GM12878 (cell line): ENCODE measurements around the gene MAP2K2. TPM values are rescaled to one million over a fixed set of nuclear protein-coding genes. Genes with fewer than 3 reads are reported as not detected.

Experiments
- ATAC-seq: fragments of 200-7000 bp; cut with Tn5 transposase; 3 replicates; pipeline ENCODE4 v1.9.1; 2020; ENCODE audit warnings: mild to moderate bottlenecking, moderate library complexity
- BruUV-seq: library from RNA; stranded (reverse); fragments of 400-500 nt; replicated peaks from 2 replicates; lab custom pipeline; 2021; lab: Mats Ljungman, UMichigan
- CTCF ChIA-PET: fragments of 300-600 bp; sonication (Branson Sonifier 250); formaldehyde crosslinking; extraction: SDS; loops from one replicate; lab custom pipeline; 2021; ENCODE audit warnings: inconsistent platforms; lab: Yijun Ruan, JAX
- POLR2A ChIA-PET: fragments of 350-600 bp; formaldehyde crosslinking; extraction: SDS; loops from one replicate; lab custom pipeline; 2021; ENCODE audit warnings: inconsistent platforms; lab: Charles Lee
- RAD21 ChIA-PET: fragments of 300-600 bp; sonication (Branson Sonifier 250); formaldehyde crosslinking; loops from one replicate; lab custom pipeline; 2023; ENCODE audit warnings: antibody characterized with exemption; ENCODE audit not compliant: unreplicated experiment; lab: Charles Lee
- SMC1A ChIA-PET: fragments of 300-600 bp; sonication (Branson Sonifier 250); formaldehyde crosslinking; loops from one replicate; lab custom pipeline; 2023; ENCODE audit not compliant: unreplicated experiment, uncharacterized antibody; lab: Charles Lee
- DNase-seq: peaks from one replicate; pipeline ENCODE4 v3.0.0-alpha.2; 2011; ENCODE audit warnings: low read depth, low spot score
- FAIRE-seq: peaks from 3 replicates; lab custom pipeline; 2011; peaks lifted over from hg19 to GRCh38; lab: Jason Lieb, UNC
- H2AFZ ChIP-seq: 2 replicates; pipeline ENCODE4 v1.6.0; 2011; ENCODE audit warnings: low read depth, low read length, control low read depth; ENCODE audit not compliant: control insufficient read depth
- H3K27ac ChIP-seq: 2 replicates; pipeline ENCODE4 v1.5.1; 2011; ENCODE audit warnings: control low read depth; ENCODE audit not compliant: control insufficient read depth, insufficient read depth
- H3K27me3 ChIP-seq, 2 experiments: replicated peaks in 1 of 2; 2 replicates each; pipeline versions ENCODE4 v1.6.0 to v1.6.1; 2011; ENCODE audit warnings: low read length in 1 of 2; ENCODE audit not compliant: control insufficient read depth in 2 of 2, insufficient read depth in 2 of 2
- H3K36me3 ChIP-seq, 2 experiments: 2 replicates each; pipeline ENCODE4 v1.5.1; 2011; ENCODE audit warnings: low read length in 1 of 2; ENCODE audit not compliant: control insufficient read depth in 2 of 2, insufficient read depth in 2 of 2
- H3K4me1 ChIP-seq: 2 replicates; pipeline ENCODE4 v1.6.1; 2011; ENCODE audit warnings: mild to moderate bottlenecking, low read length, moderate library complexity, mixed read lengths; ENCODE audit not compliant: control insufficient read depth, insufficient read depth
- H3K4me2 ChIP-seq: 2 replicates; pipeline ENCODE4 v1.6.0; 2011; ENCODE audit warnings: control low read depth; ENCODE audit not compliant: control insufficient read depth, insufficient read depth
- H3K4me3 ChIP-seq: fragments of 200-600 bp; sonication (generic); 2 replicates; pipeline ENCODE4 v1.5.1; 2016
- H3K79me2 ChIP-seq: 2 replicates; pipeline ENCODE4 v1.6.0; 2011; ENCODE audit warnings: low read length; ENCODE audit not compliant: control insufficient read depth, insufficient read depth
- H3K9ac ChIP-seq: 2 replicates; pipeline ENCODE4 v1.8.0; 2011; ENCODE audit warnings: low read length, control low read depth, mixed read lengths; ENCODE audit not compliant: control insufficient read depth, insufficient read depth
- H3K9me3 ChIP-seq: replicated peaks from 3 replicates; pipeline ENCODE4 v1.5.1; 2011; ENCODE audit warnings: mild to moderate bottlenecking, low read length; ENCODE audit not compliant: control insufficient read depth, insufficient read depth
- H4K20me1 ChIP-seq: 2 replicates; pipeline ENCODE4 v1.6.0; 2011; ENCODE audit not compliant: control insufficient read depth, insufficient read depth
- BACH1 ChIP-seq: fragments of 450-650 bp; IDR thresholded peaks from 2 replicates; pipeline ENCODE4 v1.6.1; 2017; ENCODE audit warnings: mild to moderate bottlenecking, borderline replicate concordance
- CHD2 ChIP-seq: IDR thresholded peaks from 2 replicates; pipeline ENCODE4 v1.6.1; 2011; ENCODE audit warnings: low read depth, low read length, improper control_type of control experiment, borderline replicate concordance
- DPF2 ChIP-seq: fragments of 450-650 bp; IDR thresholded peaks from 2 replicates; pipeline ENCODE4 v1.6.1; 2017; ENCODE audit warnings: mild to moderate bottlenecking
- ESRRA ChIP-seq: IDR thresholded peaks from 2 replicates; pipeline ENCODE4 v1.6.1; 2012; ENCODE audit warnings: mild to moderate bottlenecking, low read length, improper control_type of control experiment
- HDAC6 ChIP-seq: fragments of 200-600 bp; sonication (generic); IDR thresholded peaks from one replicate; pipeline ENCODE4 v1.8.0; 2017; ENCODE audit warnings: antibody characterized with exemption; ENCODE audit not compliant: unreplicated experiment
- KDM1A ChIP-seq: fragments of 200-600 bp; sonication (generic); IDR thresholded peaks from 2 replicates; pipeline ENCODE4 v1.6.1; 2016; ENCODE audit warnings: borderline replicate concordance
- MYC ChIP-seq: IDR thresholded peaks from 2 replicates; pipeline ENCODE4 v1.6.1; 2011; ENCODE audit warnings: mild to moderate bottlenecking, low read length, moderate library complexity, inconsistent platforms; ENCODE audit not compliant: insufficient read depth, insufficient replicate concordance, insufficient read length, severe bottlenecking
- NR2C1 ChIP-seq: fragments of 450-650 bp; IDR thresholded peaks from 2 replicates; pipeline ENCODE4 v1.6.1; 2017; ENCODE audit warnings: antibody characterized with exemption, mild to moderate bottlenecking, moderate library complexity
- RB1 ChIP-seq: fragments of 450-650 bp; formaldehyde crosslinking; IDR thresholded peaks from 2 replicates; pipeline ENCODE4 v1.6.1; 2017; ENCODE audit warnings: mild to moderate bottlenecking, borderline replicate concordance
- RCOR1 ChIP-seq: conservative IDR thresholded peaks from 2 replicates; pipeline ENCODE4 v1.6.1; 2012; ENCODE audit warnings: low read depth, low read length, improper control_type of control experiment
- RFX5 ChIP-seq: IDR thresholded peaks from 2 replicates; pipeline ENCODE4 v1.6.1; 2011; ENCODE audit warnings: low read depth, low read length, improper control_type of control experiment
- SUPT20H ChIP-seq: IDR thresholded peaks from 2 replicates; pipeline ENCODE4 v1.6.1; 2011; ENCODE audit warnings: low read depth, mild to moderate bottlenecking, low read length, moderate library complexity, borderline replicate concordance; ENCODE audit not compliant: control insufficient read depth
- TARDBP ChIP-seq: IDR thresholded peaks from 2 replicates; pipeline ENCODE4 v1.6.1; 2016; ENCODE audit warnings: borderline replicate concordance
- TCF12 ChIP-seq: IDR thresholded peaks from 2 replicates; pipeline ENCODE4 v1.6.1; 2011; ENCODE audit warnings: low read depth, mild to moderate bottlenecking, low read length
- WRNIP1 ChIP-seq: IDR thresholded peaks from 2 replicates; pipeline ENCODE4 v1.6.1; 2011; ENCODE audit warnings: low read depth, low read length, improper control_type of control experiment, borderline replicate concordance
- ZNF207 ChIP-seq: fragments of 450-650 bp; IDR thresholded peaks from 2 replicates; pipeline ENCODE4 v1.6.1; 2014; ENCODE audit warnings: antibody characterized with exemption, mild to moderate bottlenecking, borderline replicate concordance
- WGBS: methylation state at CpG from one replicate; pipeline ENCODE4 v1.1.6; 2016; ENCODE audit warnings: low lambda C conversion rate; ENCODE audit not compliant: insufficient replicate concordance, insufficient coverage; ENCODE audit errors: missing lambda C conversion rate; 5-methylcytosine and 5-hydroxymethylcytosine counted together
- in situ Hi-C: fragments of 300-500 bp; cut with MboI; formaldehyde crosslinking; loops from 9 replicates; pipeline ENCODE4 v1.14.3; 2018; ENCODE audit warnings: mixed read lengths
- intact Hi-C: fragments of 100-400 bp; cut with micrococcal nuclease; formaldehyde crosslinking; loops from one replicate; pipeline ENCODE4 v1.14.2; 2022; ENCODE audit not compliant: unreplicated experiment
- polyA plus RNA-seq, 11 experiments: library from polyadenylated mRNA; depleted of rRNA in 4 of 11; unstranded in 6 of 11; stranded (reverse) in 5 of 11; fragments of >200 nt; fragmentation: Nextera tagmentation in 4 of 11; fragmentation: Illumina TruSeq in 1 of 11; extraction: Ambion mirVana in 4 of 11; extraction: Trizol in 1 of 11; gene quantifications; 1 replicate in 1 of 11; 2 replicates in 10 of 11; pipeline versions ENCODE4 v1.2.1 to v1.2.3, GENCODE V29; 2011 to 2016; ENCODE audit warnings: inconsistent platforms in 2 of 11, missing spikeins in 2 of 11, low read depth in 1 of 11
- total RNA-seq, 4 experiments: library from RNA; depleted of rRNA in 3 of 4; stranded (reverse); fragments of >200 nt in 3 of 4; fragmentation: Illumina TruSeq in 1 of 4; extraction: Trizol in 1 of 4; gene quantifications; 2 replicates each; pipeline versions ENCODE4 v1.2.1 to v1.2.3, GENCODE V29; 2013 to 2021
- TF ChIP-seq, protein P1 (sequence below): fragments of 450-650 bp; IDR thresholded peaks from 2 replicates; pipeline ENCODE4 v1.6.1; 2018; ENCODE audit warnings: borderline replicate concordance, mild to moderate bottlenecking; ENCODE audit not compliant: partially characterized antibody
- TF ChIP-seq, protein P2 (sequence below): fragments of 150-350 bp; IDR thresholded peaks from 2 replicates; pipeline ENCODE4 v1.6.1; 2016; ENCODE audit warnings: low read depth, low read length

The MAP2K2 gene
- total and polyA plus RNA-seq, 10 of the 15 experiments (the other 5 are each of a cell fraction or from before 2014, with no cell fraction given) = 1.00 to 210 (median 53.5) TPM

DNA sequence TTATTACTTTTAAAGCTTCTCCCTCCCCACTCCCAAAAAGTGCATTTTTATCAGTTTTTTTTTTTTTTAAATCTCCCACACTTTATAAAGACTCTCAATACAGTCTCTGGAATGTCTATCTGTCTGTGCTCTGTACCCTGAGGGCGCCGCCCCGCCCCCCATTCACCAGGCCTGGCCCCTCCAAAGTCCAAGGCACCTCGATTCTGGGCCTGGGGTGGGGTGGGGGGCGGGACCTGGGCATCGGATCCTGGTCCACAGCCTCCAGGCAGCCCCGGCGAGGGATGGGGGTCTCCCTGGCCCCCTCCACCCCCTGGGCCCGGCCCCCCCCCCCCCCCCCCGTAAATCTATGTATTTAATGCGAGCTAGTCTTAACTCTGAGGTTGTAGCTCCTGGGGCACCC lies 80.5 kb downstream of the MAP2K2 start (continued):
- TF ChIP-seq, protein P1, sequence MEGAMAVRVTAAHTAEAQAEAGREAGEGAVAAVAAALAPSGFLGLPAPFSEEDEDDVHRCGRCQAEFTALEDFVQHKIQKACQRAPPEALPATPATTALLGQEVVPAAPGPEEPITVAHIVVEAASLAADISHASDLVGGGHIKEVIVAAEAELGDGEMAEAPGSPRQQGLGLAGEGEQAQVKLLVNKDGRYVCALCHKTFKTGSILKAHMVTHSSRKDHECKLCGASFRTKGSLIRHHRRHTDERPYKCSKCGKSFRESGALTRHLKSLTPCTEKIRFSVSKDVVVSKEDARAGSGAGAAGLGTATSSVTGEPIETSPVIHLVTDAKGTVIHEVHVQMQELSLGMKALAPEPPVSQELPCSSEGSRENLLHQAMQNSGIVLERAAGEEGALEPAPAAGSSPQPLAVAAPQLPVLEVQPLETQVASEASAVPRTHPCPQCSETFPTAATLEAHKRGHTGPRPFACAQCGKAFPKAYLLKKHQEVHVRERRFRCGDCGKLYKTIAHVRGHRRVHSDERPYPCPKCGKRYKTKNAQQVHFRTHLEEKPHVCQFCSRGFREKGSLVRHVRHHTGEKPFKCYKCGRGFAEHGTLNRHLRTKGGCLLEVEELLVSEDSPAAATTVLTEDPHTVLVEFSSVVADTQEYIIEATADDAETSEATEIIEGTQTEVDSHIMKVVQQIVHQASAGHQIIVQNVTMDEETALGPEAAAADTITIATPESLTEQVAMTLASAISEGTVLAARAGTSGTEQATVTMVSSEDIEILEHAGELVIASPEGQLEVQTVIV = no peak
- TF ChIP-seq NR2C1 (no peak), BACH1 (no peak), RCOR1 (no peak), ESRRA (no peak), TARDBP (no peak), WRNIP1 (no peak), TCF12 (no peak), RB1 (no peak), MYC (no peak), RFX5 (no peak)

DNA sequence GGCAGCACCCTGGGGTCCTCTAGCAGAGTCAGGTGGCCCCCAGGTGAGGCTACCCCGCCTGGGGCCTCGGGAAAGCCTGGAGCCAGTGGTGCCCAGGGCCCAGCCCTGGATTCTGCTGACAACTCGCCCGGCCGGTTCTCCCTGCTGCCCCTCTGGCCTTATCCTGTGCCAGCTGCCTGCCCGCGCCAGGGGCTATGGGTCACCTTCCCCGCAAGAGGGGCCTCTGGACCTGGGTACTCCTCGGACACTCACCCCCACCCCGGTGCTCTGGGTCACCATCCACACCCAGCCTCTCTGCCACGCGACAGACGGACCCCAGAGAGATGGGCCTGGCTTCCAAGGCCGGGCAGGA lies 81.2 kb downstream of the MAP2K2 start:
- Histone ChIP-seq H3K79me2 (no peaks in the 10 kb centered on the region), H3K4me2 (no peak overlapping the region), H3K36me3 (peaks cover 4 to 8% of the 10 kb centered on the region in 2 experiments; a peak in 3 of 4 replicates), H3K27me3 (no peaks in the 10 kb centered on the region), H2AFZ (no peak overlapping the region)
- no TSS peak for BruUV-seq
- SMC1A ChIA-PET = no interaction called here
- CTCF ChIA-PET = interaction anchor here (0.6 kb wide), 1 partner anchor 988 kb away, joined by 4 read pairs; no protein-coding TSS in a partner anchor
- POLR2A ChIA-PET = no interaction called here
- no peak for TF ChIP-seq HDAC6
- TF ChIP-seq, protein P2, sequence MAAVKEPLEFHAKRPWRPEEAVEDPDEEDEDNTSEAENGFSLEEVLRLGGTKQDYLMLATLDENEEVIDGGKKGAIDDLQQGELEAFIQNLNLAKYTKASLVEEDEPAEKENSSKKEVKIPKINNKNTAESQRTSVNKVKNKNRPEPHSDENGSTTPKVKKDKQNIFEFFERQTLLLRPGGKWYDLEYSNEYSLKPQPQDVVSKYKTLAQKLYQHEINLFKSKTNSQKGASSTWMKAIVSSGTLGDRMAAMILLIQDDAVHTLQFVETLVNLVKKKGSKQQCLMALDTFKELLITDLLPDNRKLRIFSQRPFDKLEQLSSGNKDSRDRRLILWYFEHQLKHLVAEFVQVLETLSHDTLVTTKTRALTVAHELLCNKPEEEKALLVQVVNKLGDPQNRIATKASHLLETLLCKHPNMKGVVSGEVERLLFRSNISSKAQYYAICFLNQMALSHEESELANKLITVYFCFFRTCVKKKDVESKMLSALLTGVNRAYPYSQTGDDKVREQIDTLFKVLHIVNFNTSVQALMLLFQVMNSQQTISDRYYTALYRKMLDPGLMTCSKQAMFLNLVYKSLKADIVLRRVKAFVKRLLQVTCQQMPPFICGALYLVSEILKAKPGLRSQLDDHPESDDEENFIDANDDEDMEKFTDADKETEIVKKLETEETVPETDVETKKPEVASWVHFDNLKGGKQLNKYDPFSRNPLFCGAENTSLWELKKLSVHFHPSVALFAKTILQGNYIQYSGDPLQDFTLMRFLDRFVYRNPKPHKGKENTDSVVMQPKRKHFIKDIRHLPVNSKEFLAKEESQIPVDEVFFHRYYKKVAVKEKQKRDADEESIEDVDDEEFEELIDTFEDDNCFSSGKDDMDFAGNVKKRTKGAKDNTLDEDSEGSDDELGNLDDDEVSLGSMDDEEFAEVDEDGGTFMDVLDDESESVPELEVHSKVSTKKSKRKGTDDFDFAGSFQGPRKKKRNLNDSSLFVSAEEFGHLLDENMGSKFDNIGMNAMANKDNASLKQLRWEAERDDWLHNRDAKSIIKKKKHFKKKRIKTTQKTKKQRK = no peak
- no peak for TF ChIP-seq CHD2
- TF ChIP-seq DPF2 = no peak
- no peak for TF ChIP-seq SUPT20H
- no peak for TF ChIP-seq RCOR1
- no peak for TF ChIP-seq KDM1A
- TF ChIP-seq RB1 = no peak
- TF ChIP-seq ZNF207 = no peak
- TF ChIP-seq, all 136 proteins: peak for 0
- Histone ChIP-seq H3K4me1 (no peaks in the 10 kb centered on the region), H4K20me1 (no peaks in the 10 kb centered on the region), H3K4me3 (no peak overlapping the region), H3K27ac (no peak overlapping the region), H3K9me3 (no peaks in the 10 kb centered on the region; the same call in 2 of the 3 replicates), H3K9ac (no peak overlapping the region)
- in situ Hi-C loops = no loop called here
- no peak for DNase-seq
- WGBS = 88% methylated on average over 14 of the region's 14 CpGs
- no peak for FAIRE-seq
- ATAC-seq = no peak; the same call in 1 of the 3 replicates
- intact Hi-C loops = no loop called here
- RAD21 ChIA-PET = no interaction called here
